ENCODE data around the gene CDH23. TPM values are rescaled to one million over a fixed set of nuclear protein-coding genes. Genes with fewer than 3 reads are reported as not detected.
A peak's percentile ranks its signal among the peaks of the same experiment; 100 is the strongest.

Gene CDH23
- total RNA-seq, 1 experiment from 2014 or later: 0.14 TPM

DNA sequence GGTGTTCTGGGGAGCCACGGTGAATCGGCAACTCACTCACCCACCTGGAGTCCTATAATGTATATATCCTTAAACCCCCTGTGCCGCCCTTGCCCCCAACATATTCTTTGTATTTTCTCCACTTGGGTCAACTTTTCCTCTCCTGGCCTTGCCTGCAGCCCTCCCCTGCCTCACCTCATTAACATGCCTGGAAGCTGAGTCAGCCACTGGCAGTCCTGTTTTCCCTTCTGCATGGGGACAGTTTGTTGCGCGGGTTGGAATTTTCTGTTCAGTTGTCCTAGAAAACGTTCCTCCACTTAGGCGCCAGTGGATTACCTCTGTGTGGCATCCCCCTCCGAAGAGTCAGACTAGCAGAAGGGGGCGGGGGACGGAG, 225.4 kb downstream of the CDH23 start:
- DNase-seq (ENCODE audit: low spot score): peak; percentile 72

DNA sequence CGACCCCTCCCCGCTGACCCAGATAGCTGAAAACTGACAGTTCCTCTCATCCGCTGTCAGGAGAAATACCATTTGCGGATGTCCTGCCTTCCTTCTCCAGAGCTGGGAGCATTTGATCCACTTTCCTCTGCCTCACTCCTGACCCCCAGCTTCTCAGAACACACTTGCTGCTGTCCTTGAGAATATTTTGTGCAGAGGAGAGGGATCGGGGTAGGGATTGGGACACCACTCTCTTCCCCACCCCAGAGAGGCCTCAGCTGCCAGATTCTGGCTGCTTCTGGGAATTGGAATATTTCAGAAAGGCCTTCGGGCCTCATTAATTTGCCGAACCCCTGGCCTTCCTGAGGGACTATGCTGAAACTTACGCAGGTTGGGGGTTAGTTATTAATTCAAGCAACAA, 225.9 kb downstream of the CDH23 start:
- no peak for DNase-seq (ENCODE audit: low spot score)

DNA sequence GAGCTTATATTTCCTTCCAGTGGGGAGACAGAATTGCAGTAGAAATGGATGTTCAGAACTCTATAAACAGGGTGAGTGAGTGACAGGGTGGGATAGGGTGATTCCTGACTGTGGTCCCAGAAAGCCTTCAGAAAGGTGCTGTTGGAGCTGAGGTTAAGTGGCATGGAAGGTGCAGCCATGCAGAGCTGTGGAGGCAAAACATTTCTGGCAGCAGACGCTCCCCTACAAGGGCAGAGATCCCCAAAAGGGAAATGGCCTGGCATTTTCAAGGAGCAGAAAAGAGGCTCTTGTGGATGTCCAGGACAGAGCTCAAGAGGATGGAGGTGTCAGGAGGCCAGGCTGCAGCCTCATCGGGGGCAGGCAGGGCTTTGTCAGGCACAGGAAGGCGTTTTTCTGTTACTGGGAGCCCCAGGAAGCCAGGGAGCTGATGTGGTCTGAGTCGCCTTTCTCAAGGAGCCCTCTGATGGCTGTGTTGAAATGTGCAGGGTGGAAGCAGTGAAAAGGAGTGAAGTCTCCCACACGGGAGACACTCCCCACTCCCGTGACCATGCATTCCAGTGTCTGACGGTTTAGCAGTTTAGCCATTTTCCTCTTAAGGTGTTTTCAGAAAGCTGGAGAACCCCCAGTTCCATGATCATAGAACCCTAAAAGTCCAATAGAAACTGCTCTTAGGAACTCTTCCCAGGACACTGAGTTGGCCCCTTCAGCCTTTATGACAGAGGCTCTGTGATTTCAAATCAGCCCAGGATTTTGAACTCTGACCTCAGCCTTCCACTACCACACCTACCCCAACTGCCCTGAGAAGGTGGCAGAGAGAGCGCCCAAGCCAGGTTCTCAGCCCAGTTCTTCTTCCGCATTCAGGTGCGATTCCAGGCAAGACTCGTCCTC, 226.6 kb downstream of the CDH23 start:
- peak; percentile 55 for DNase-seq (ENCODE audit: low spot score)

DNA sequence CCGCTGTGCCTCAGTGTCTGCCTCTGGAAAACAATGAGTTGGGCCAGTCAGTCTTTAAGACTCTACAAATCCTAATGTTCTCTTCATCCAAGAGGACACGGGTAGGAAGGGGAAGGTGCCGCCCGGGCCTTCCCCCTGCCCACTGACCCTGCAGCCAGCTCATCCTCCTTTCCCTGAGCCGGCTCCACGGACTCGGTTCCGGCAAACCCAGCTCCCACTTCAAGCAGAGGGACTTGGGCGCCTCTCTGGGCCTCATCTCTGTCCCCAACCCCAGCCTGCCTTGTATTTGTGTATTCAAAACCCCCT, 227.2 kb downstream of the CDH23 start:
- DNase-seq (ENCODE audit: low spot score): no peak

DNA sequence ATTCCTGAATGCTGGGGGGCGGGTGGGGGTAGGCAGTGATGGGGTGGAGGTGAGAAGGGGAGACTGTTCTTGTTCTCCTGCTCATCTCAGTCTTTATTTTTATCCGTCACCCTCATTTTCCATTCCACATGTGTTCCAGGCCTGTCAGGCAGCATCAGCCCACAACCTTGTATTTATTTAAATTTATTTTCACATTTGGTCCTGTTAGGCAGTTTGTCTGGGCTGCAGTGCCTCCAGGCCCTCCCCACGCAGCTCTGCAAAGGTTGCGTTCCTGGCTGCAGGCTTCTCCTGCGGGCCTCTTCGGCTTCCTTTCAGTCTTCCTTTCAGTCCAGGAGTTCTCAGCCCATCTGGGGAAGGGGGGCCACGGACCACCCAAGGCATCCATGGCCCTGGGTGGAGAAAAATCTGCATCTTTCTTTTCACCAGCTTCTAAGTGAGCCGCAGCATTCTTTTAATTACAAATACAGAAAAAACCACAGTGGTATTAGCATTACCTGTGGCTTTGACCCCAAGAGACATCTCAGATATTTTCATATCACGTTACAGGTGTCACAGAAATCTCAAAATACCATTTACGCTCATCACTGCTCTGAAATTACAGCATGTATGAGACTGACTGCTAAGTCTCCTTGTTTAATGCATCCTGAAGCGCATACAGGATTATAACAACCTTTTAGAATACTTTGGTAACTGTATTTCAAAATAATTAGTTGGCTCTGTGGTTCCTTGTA, 228.9 kb downstream of the CDH23 start:
- no peak for DNase-seq (ENCODE audit: low spot score)

DNA sequence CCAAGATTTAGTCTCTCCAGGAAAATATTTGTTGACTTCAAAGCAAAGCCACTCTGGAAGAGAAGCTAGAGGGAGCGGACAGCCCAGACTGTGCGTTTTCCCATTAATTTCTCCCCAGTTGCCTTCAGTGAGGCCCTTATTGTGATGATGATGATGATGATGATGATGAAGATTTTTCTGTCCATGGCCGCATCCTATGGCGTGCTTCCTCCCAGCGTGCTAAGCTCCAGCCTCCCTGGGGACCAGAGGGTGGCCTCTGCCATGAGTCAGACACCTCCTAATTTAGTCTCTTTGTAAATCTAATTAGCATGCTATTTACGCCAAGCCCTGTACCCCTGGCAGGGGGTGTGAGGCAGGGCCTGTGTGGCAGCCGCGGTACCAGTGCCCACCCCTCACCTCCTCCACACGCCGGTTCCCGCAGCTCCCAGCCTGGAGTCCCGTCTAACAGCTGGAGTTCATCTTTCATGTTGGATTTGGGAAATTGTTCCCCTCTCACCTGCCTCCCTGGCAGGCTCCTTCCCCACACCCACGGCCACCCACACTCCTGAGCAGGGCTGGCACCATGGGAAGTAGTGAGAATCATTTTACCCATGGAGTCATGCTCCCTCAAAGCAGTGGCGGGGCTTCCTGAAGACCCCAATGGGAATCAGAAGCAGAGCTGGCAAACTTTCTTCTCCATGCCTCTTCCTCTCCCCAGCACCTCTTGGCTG, 230.7 kb downstream of the CDH23 start:
- DNase-seq (ENCODE audit: low spot score): no peak

DNA sequence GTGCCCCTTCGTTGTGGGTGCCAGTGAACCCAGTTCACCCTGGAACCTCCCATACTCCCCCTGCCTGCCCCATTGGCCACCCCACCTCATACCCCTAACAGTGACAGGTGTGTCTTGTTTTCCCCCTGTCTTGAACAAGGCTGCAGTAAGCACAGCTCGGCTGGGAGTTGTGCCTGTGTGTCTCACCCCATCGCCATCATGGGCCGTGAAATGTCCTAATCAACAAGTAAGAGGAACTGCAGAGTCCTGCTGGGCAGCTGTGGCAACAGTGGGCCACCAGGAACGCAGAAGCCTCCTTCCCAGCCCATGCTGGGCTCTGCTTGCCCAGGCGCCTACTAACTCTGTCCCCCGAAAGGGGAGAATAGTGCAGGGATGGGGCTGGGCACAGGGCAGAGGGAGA, 231.2 kb downstream of the CDH23 start:
- DNase-seq (ENCODE audit: low spot score): no peak

DNA sequence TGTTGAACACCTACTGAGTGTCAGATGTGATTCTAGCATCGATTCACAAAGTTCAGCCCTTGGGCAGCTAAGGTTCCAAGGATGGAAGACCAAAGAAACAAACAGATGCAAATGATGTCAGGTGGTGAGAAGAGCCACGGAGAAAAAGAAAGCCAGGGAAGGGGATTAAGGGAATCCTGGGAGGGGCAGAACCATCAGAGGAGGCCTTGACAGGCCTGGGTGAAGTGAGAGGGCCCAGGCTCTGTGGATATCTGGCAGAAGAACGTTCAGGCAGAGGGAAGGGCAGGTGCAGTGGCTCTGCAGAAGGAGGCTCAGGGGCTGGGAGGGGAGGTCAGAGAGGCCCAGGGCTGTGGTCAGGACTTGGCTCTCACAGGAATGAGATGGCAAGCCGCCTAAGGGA, 232.4 kb downstream of the CDH23 start:
- DNase-seq (ENCODE audit: low spot score): no peak

DNA sequence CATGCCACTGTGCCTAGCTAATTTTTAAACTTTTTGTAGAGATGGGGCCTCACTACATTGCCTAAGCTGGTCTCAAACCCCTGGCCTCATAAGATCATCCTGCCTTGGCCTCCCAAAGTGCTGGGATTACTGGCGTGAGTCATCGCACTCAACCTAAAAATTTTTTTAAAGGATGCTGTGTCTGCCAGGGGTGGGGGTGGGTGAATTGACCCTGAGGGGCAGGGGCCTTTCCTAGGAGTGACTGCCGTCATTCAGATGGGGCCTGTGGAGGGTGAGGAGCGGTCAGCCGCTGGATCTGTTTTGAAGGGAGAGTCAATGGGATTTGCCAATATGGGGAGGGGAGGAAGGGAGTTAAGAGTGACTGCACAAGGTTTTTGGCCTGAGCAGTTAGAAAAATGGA, 233.4 kb downstream of the CDH23 start:
- no peak for DNase-seq (ENCODE audit: low spot score)

DNA sequence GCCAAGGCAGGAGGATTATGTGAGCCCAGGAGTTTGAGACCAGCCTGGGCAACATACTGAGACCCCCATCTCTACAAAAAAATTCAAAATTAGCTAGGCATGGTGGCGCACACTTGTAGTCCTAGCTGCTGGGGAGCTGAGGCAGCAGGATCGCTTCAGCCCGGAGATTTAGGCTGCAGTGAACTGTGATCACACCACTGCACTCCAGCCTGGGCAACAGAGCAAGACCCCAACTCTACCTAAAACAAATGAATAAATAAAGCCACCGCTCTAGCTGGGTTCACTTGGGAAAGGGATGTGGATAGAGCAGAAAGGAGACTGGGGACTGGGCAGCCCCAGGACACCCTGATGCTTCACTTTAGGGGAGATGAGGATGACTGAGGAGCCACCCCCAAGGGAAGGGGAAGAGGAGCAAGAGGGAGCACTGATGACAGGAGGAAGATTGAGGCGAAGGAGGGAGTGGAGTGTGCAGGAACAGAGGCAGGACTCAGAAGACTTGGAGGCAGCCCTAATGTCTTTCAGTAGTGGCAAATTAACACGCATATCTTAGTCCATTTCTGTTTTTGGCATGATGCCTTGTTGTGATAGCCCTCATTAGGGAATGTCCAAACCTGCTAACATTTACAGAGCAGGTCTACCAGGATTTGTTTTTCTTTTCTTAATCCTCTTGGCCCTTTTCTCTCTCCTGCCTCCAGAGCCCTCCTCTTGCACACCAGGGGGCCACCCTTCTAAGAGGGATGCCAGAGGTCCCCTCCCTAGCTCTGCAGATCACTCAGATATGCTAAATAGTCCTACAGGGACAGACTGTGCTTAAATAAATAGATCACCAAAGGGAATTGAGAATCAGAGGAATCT, 234.5 kb downstream of the CDH23 start:
- DNase-seq (ENCODE audit: low spot score): no peak

DNA sequence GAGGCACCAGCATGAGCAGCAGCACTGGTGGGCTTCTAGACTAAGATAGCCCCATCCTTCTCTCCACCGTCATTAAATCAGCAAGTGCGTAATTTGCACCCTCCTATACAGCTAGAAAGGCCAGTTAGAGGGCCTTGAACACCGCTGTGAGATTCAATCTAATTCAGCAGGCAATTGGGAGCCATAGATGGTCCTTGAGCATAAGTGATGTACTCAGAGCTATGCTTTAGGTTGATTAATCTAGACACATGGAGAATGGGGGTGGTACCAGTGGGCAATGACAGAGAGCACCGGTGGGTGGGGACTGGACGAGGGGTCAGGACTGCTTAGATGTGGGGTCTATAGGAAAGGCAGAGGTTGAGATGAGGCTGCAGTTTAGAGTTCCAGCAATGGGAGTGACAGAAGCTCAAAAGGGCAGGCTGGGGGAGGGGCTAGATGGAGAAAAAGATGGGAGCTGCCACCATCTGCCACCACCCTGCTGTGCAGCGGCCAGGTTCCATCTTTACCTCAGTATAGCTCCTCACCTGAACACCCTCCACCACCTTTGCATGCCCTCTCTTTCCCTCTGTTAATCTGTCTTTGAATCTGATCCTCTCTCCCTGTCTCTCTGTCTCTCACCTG, 235.6 kb downstream of the CDH23 start:
- no peak for DNase-seq (ENCODE audit: low spot score)

DNA sequence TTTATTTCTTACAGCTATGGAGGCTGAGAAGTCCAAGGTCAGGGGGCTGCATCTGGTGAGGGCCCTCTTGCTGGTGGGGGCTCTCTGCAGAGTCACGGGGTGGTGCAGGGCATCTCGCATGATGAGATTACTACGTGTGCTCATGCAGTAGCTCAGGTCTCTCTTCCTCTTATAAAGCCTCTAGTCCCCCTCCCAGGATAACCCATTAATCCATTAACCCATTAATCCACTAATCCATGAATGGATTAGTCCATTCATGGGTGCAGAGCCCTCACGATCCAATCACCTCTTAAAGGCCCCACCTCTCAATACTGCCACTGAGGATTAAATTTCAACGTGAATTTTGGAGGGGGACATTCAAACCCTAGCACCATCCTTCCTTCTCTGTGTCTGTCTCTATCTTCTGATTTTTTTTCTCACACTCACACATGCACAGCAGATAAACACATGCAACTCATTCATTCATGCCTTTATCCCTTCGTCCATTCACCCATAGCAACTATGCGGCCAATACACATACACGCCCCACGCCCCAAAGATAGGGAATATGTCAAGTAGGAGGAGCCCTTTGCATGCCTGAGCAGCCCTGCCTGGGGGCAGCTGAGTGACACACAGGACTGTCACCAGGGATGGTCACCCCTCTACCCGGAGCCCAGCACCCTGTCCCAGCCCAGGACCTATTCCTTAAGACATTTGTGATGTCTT, 236.3 kb downstream of the CDH23 start:
- no peak for DNase-seq (ENCODE audit: low spot score)

DNA sequence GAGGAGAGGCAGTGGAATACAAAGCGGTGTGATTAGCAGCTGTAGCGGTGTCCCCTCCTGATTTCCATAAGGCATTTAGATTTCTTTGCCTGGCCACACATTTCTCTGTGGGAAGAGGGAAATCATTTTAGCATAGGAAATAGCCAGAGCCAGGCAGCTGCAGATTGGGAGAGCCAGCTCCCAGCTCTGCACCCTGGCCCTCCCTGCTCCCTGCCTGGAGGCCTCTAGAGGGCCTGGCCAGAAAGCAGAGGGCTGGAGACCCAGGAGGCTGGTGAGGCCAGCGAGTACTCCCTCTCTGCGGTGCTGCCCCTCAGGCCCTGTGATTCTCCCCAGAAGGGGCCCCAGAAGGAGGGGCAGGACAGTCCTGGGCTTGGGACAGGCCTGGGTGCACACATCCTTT, 237.2 kb downstream of the CDH23 start:
- no peak for DNase-seq (ENCODE audit: low spot score)

DNA sequence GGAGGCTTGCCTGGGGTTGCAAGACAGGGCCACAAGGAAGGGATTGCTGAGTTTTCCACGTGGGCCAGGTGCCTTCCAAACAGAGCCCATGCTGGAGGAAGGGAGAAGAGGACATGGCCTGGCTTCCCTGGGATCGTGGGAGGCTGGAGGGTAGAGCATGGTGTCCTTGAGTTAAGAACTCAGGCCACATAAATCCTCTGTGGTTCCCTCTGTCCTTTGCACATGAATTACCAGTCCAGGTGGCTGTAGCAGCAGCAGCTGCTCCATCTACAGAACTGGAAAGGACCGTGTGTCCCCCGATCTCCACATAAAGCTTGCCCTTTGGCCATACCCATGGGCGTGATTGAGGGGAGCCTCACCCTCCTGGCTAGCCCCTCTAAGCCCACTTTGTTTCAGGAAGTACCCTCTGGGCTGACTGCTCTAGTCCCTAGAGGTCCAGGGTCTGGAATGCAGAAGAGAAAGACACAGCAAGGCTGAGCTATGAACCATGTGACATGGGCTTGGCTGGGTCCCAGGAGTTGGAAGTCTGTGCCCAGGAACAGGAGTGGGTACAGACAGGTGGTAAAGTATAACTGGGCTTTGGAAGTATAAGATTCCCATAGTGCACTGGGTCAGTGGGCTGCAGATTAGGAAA, 237.9 kb downstream of the CDH23 start:
- DNase-seq (ENCODE audit: low spot score): no peak

DNA sequence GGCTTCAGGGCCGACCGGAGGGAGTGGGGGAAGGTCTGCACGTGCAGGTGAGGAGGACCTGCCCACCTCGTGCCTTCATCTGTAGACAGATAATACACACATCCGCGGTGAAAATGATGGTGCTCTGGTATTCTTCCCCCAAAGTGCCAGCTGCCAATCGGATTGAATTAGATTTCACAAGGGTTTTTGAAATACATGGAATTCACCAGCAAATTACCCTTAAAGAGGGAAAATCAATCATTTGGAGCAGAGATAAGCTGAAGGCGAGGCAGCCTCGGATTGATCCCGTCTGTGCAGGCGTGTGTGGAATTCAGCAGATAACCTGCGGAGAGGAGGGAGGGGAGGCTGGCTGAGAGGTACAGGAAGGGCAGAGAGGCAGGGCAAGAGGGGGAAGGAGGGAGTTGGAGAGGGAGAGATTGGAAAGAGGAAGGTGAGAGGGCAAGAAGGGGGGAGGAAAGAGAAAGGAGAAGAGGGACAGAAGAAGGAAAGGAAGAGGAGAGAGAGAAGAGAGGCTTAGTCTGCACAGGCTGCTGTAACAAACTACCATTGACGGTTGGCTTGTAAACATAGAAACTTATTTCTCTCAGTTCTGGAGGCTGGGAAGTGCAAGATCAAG, 238.6 kb downstream of the CDH23 start:
- no peak for DNase-seq (ENCODE audit: low spot score)

DNA sequence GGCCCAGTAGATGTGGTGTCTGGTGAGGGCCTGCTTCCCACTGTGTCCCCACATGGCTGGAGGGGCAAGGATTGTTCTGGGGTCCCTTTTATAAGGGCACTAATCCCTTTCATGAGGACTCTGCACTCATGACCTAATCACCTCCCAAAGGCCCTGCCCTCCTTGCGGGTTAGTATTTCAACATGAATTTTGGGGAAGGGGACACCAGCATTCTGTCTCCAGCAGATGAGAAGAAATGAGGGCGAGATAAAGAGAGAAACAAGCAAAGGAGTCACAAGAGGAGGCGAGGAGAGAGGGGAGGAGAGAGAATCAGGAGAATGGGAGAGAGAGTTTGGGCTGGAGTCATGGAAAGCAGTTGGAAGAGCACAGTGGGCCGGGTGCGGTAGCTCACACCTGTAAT, 239.1 kb downstream of the CDH23 start:
- no peak for DNase-seq (ENCODE audit: low spot score)

DNA sequence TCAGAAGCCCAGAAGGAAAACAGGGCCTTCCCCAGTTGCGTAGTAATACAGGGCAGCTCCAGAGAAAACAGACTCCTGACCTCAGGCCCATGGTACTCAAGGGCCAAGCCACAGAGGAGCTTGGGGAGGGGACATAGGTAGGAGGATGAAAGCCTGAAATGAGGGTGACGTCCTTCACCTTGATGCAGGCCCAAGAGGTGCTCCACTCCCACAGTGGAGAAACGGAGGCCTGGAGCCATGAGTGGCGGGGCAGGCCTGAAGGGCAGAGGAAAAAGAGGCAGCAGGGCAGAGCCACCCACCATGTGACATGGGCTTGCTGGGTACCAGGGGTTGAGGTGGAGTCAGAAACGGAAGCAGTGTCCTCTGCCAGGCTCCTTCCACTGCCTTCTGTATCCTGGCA, 239.9 kb downstream of the CDH23 start:
- DNase-seq (ENCODE audit: low spot score): no peak

DNA sequence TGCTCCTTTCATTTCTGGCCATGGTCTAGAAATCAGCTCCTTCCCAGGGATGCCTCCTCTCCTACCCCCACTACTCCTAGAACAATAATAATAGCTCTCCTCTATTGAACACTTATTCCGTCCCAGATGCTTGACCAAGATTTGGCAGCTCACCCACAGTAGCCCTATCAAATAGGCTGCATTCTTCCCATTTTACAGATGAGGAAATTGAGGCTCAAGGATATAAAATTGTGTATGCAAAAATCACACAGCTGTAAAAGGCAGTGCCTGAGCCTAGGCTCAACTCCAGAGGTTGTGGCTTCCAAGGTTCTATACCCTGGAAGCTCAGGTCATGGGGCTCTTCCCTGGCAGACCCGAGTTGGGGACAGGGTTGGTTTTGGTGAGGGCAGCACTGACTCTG, 240.6 kb downstream of the CDH23 start:
- no peak for DNase-seq (ENCODE audit: low spot score)

DNA sequence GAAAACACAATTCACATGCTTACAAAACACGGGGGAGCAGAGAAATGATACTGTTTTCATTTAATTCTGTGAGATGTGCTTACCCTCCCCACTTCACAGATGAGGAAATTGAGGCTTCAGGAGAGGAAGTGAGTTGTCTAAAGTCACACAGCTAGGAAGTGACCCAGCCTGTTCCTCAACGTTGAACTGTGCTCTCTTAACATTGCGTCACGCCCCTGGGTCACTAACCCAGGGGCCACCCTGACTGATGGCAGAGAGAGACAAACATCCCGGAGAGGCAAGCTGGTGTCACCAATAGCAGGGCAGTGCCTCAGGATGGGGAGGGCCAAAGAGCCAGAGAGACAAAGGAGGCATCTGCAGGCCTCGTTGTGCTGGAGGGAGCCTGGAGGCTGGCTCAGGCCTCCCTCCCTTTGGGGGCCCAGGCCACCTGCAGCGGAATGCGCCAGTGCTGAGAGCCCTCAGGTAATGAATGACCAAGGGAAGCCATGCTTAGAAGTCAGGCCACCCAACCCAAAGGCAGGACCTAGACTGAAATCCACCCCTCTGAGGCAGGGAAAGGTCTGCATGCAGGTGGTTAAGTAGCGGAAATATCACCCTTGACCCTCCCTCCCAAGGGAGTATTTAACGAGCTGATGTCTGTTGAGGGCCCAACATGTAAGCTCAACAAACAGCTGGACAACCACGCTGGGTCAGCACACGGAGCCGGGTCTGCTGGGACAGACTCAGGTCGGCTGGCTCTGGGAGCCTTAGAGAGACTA, 241.5 kb downstream of the CDH23 start:
- DNase-seq (ENCODE audit: low spot score): no peak

Measured in A172 (cell line).